HG02759 (cell line): ENCODE data around the gene RNF207.

Experiments
- ATAC-seq: cut with Tn5 transposase; IDR thresholded peaks from one replicate; pipeline ENCODE4 v1.9.1; 2021; ENCODE audit warnings: mild to moderate bottlenecking, moderate library complexity; ENCODE audit not compliant: unreplicated experiment

Gene RNF207

GRCh38 chr1:6224718-6225117, 18.8 kb downstream of the RNF207 start:
- no peak for ATAC-seq

DNA sequence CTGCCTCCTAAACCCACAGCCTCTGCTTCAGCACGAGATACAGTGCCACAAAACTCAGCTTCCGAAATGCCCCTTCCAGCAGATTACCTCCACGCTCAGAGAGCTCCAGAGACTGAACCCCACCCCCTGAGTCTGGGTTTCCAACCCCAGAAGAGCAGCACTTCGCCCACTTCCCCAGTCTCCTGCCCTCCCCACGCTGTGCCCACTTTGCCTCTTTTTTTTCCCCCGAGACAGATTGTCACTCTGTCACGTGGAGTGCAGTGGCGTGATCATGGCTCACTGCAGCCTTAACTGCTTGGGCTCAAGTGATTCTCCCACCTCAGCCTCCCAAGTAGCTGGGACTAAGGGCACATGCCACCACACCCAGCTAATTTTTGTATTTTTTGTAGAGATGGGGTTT, 19.7 kb downstream of the RNF207 start:
- no peak for ATAC-seq

GRCh38 chr1:6233376-6233775, 27.5 kb downstream of the RNF207 start:
- ATAC-seq: no peak

DNA sequence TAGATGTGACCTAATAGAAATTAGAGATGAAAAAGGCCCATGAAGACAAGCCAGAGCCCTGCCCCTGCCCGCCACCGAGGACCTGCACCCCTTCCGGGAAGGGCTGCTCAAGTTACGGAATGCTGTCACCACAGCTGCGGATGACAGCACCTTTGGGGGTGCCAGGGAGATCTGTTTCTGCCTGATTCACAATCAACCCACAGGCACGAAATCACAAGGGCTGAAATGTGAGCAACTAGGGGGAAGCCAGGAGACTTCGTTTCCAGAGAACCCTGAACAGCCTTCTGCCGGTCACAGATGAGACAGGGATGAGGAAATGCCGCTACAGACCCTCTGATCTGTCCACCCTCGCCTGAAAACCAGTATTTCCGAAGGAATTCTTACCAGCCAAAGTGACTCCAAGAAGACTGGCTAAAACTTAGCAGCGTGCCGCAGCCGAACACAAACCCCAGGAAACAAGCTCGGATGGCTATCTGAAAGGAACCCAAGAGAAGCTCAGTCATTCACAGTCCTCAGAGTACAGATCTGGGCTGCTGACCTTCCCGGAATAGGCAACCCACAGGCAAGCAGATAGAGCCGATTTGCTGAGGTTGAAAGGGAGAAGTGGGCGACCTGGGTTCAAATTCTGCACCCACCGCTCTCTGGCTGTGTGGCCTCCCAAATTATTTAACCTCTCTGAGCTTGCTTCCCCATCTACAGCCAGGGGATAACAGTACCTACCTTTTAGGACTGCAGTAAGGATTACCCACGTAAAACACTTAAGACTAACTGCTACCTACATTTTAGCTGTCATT, 28.8 kb downstream of the RNF207 start:
- no peak for ATAC-seq

DNA sequence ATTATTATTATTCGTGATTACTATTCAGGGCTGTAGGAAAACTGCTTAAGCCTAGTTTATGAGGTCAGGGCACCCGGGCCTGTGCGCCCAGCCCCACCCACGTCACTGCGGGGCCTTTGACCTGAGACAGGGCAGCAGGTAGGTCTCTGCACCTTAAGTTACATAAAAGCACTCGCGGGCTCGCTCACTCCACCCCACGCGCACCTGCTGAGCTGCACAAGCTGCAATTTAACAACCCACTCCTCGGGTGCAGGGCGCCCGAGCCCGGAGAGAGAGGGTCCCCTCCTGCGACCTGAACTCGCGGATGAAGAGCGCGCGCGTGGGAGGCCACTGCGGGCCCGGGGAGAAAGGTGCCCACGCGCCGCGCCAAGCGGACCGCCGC, 29.4 kb downstream of the RNF207 start:
- ATAC-seq: no peak

DNA sequence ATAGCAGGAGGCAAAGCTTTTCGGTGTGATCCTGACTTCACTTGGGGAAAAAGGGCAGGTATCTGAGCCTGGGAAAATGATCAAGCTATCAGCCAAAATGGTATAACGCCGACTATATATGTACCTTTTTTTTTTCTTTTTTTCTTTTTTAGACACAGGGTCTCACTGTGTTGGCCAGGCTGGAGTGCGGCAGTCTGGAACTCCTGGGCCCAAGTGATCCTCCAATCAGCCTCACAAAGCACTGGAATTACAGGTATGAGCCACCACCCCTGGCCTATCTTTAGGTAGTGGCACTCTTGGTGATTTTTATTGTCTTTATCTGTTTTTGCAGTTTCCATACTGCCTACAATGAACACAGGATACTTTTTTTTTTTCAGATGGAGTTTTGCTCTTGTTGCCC, 31.2 kb downstream of the RNF207 start:
- ATAC-seq: no peak

DNA sequence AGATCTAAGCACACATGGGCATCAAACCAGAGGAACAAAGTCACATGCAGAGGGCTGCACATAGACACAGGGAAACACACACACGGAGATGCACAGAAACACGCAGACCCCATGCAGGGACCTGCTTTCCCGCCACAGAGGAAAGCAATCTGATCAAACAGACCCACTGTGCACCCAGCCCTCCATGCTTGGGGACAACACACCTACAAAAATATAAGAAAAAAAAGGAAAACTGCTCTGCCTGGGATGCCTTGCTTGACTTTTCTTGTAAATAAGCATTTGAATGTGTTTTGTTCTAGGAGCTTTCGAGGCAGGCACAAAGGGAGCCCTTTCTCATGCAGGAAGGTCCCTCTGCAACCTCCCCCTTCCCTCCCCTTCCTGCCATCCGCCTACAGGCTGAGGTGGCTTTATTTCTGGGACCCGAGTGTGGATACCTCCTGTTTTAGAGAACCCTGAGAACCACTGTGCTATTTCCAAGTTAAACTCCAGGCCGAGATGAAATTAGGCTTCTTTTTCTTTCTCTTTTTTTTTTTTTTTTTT, 33.4 kb downstream of the RNF207 start:
- no peak for ATAC-seq

DNA sequence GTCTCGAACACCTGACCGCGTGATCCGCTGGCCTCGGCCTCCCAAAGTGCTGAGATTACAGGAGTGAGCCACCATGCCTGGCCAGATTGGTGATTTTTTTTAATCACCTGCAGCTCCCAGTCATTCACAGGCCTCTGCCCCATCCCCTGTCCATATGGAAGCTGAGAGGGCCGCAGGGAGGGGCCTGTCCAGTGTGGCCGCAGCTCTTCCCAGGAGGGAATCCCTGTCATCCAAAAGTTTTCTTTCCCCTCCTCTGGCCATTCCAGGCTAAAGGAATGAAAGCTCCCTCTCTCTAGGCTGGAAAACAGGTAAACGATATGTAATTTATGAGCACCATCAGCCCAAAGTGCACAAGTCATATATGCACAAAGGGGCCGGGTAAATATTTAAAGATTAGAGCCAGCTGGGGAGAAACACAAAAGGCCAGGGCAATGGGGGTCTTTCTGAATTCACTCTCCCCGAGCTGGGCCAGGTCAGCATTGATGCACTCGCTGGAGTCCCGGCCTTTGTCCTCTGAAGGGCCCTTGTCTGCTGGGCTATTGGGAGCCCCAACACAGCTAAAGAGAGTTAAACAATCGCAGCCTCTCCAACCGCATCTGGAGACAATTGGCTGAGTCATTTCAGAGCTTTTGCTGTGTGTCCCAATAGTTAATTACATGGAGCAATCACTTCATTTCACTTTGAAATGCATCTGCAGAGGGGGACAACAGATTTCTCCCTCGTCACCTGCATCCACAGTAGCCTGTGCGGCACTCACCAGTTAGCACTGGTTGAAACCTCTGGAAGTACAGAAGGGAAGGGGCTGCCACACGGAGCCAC, 34.2 kb downstream of the RNF207 start:
- ATAC-seq: no peak

DNA sequence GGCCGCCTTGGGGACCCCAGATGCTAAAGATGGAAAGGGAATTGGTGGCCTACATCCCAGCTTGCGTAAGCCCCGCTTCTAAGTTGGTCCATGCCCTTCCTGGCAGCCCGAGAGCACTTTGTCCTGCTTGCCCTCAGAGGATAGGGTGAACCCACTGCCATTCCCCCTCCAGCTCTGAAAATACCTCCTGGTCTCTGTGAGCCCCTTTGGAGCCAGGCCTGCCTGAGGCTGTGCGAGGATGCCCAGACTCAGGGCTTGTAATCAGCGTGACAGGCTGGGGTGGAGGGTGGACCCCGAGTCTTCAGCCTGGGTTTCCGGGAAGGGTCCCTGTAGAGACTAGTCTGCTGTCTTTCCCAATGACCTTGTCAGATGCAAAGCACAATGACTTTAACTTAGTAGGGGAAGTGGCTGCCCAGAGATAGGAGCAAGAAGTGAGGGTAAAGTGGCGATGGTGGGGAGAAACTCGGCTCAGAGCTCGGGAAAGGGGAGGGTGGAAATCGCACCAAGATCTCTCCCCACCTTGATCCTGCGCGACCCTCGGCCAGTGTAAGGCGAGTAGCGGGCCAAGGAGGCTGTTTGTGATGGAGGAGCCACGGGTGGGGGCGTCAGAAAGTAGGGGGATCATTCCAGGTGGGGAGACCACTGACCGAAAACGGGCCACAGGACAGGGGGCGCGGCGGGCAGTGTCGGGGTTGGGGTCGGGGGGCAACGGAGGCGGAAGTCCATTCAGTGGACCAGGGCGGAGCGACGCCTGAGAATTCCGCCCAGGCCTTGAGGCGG, 35.4 kb downstream of the RNF207 start:
- no peak for ATAC-seq

- ATAC-seq: no peak
Observed at GRCh38 chr1:6241887-6242740, 36.2 kb downstream of the RNF207 start.

- ATAC-seq: no peak
Observed at GRCh38 chr1:6243053-6243834, 37.3 kb downstream of the RNF207 start.

GRCh38 chr1:6243993-6244392, 38.1 kb downstream of the RNF207 start, which contains the start of gene HES3:
Gene HES3, plus strand, starts transcription at chr1:6244179. Its CDS starts 187 bp downstream, at chr1:6244366.
- ATAC-seq: no peak

- ATAC-seq: no peak
Observed at GRCh38 chr1:6244401-6245049, 38.6 kb downstream of the RNF207 start.

- peak; percentile 58 for ATAC-seq
Observed at GRCh38 chr1:6245086-6245868, 39.4 kb downstream of the RNF207 start.

DNA sequence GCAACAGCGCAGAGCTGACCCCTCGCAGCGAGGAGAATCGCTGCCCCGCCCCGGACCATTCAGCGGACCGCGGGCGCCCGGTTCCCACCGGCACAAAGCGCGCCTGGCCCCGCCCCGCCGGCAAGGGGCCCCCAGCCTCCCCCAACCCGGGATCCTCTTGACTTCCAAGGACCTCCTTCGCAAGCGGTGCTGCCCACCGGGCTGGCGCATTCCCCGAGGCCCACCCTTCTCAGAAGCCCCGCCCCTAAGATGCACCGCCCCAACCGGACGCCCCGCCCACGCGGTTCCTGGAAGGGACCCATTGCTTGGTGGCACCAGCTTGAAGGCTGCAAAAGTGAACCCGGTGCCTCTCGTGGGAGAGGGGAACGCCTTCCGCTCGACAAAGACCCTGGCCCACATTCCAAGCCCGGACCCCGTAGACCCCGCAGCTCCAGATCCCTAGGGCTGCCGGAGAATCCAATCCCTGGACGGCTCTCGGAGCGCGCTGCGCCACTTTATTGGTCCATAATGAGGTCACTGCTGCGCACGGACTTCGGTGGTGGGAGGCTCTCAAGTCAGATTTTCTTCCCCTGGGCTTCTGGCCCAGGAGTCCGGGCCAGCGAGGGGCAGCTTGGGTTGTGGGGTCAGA, 40.1 kb downstream of the RNF207 start:
- ATAC-seq: no peak

GRCh38 chr1:6246497-6247467, 40.9 kb downstream of the RNF207 start:
- ATAC-seq: no peak
